ENCODE results near the gene FGFR2. TPM values are rescaled to one million over a fixed set of nuclear protein-coding genes. Genes with fewer than 3 reads are reported as not detected.

FGFR2 gene
- total and polyA plus RNA-seq, 2 of the 4 experiments (the other 2 are of a cell fraction): not detected

DNA sequence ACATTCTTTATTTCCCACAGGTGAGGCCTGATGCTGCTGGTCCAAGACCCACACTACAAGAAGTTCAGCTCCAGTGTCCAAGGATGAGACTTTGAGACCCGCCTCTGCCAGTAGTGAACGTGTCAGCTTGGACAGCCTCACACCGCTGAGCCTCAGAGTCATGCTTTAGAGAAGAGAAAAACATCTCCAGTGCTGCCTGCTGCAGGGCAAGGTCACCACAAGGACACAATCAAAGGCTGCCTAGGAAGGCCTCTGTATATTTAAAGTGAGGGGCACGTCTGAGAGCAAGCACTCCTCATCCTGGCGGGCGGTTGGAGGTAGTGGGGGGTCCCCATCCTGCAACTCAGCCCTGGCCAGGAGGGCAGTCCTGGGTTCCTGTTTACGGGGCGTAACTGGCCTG, 19.3 kb downstream of the FGFR2 start:
- H3K18ac ChIP-seq (ENCODE audit: low read depth, low read length): no peak overlapping the region
- no peak overlapping the region for H3K56ac ChIP-seq (ENCODE audit: extremely low read depth, insufficient read depth, low read length)
- H2BK15ac ChIP-seq (ENCODE audit: low read depth, low read length): no peak overlapping the region
- H3K27ac ChIP-seq (ENCODE audit: insufficient read depth, low read length): no peak overlapping the region
- H3K9me3 ChIP-seq (ENCODE audit: control insufficient read depth, insufficient read depth, low read length): peaks cover 27% of the 10 kb centered on the region
- no peak overlapping the region for H2AK5ac ChIP-seq (ENCODE audit: low read depth, low read length)
- no peak overlapping the region for H3K4ac ChIP-seq (ENCODE audit: low read depth, low read length)
- BruUV-seq (replicated peaks): no TSS peak
- in situ Hi-C loops (cut with MboI; ENCODE audit: low sequenced_read_pairs): no loop called here
- POLR2A ChIA-PET (ENCODE audit: unreplicated experiment): no interaction called here
- no peak overlapping the region for H3K9ac ChIP-seq (ENCODE audit: low read depth, low read length)
- DNase-seq (no peak), ATAC-seq (ENCODE audit: low read depth) (no peak)
- no peak overlapping the region for H3K4me3 ChIP-seq (ENCODE audit: insufficient read depth, low read depth, low read length)
- no peaks in the 10 kb centered on the region for H3K4me1 ChIP-seq (ENCODE audit: control insufficient read depth, insufficient read depth, low read length)
- H3K14ac ChIP-seq (replicated peaks; ENCODE audit: low read depth, low read length): no peak overlapping the region
- WGBS, 2 experiments (ENCODE audit: extremely low coverage in 2 of 2, insufficient read length in 1 of 2): no CpG with 5 or more reads among the region's 8 CpGs
- dilution Hi-C loops (cut with HindIII; ENCODE audit: low sequenced_read_pairs, unreplicated experiment): no loop called here
- no peaks in the 10 kb centered on the region for H3K27me3 ChIP-seq (ENCODE audit: control insufficient read depth, insufficient read depth, low read length)
- intact Hi-C loops (cut with micrococcal nuclease): no loop called here
- H2BK5ac ChIP-seq (ENCODE audit: low read depth, low read length, poor library complexity, severe bottlenecking): no peak overlapping the region
- H3K23ac ChIP-seq (ENCODE audit: low read depth, low read length): no peak overlapping the region
- no peak overlapping the region for H2AFZ ChIP-seq (replicated peaks; ENCODE audit: low read length, poor library complexity)
- H3K4me2 ChIP-seq (ENCODE audit: low read depth, low read length): no peak overlapping the region
- TF ChIP-seq NFE2L2 (IDR thresholded peaks at IDR 0.05; ENCODE audit: low read depth, low read length) (no peak), MAZ (IDR thresholded peaks at IDR 0.05; ENCODE audit: borderline replicate concordance, low read depth, low read length) (no peak), MAFK (IDR thresholded peaks at IDR 0.05; ENCODE audit: low read depth, low read length) (no peak), RCOR1 (IDR thresholded peaks at IDR 0.05; ENCODE audit: insufficient replicate concordance, low read length) (no peak), RAD21 (IDR thresholded peaks at IDR 0.05; ENCODE audit: low read length) (no peak)
- TF ChIP-seq, protein P1, sequence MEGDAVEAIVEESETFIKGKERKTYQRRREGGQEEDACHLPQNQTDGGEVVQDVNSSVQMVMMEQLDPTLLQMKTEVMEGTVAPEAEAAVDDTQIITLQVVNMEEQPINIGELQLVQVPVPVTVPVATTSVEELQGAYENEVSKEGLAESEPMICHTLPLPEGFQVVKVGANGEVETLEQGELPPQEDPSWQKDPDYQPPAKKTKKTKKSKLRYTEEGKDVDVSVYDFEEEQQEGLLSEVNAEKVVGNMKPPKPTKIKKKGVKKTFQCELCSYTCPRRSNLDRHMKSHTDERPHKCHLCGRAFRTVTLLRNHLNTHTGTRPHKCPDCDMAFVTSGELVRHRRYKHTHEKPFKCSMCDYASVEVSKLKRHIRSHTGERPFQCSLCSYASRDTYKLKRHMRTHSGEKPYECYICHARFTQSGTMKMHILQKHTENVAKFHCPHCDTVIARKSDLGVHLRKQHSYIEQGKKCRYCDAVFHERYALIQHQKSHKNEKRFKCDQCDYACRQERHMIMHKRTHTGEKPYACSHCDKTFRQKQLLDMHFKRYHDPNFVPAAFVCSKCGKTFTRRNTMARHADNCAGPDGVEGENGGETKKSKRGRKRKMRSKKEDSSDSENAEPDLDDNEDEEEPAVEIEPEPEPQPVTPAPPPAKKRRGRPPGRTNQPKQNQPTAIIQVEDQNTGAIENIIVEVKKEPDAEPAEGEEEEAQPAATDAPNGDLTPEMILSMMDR (conservative IDR thresholded peaks at IDR 0.05; ENCODE audit: low read depth, low read length): no peak
- TF ChIP-seq, protein P2, sequence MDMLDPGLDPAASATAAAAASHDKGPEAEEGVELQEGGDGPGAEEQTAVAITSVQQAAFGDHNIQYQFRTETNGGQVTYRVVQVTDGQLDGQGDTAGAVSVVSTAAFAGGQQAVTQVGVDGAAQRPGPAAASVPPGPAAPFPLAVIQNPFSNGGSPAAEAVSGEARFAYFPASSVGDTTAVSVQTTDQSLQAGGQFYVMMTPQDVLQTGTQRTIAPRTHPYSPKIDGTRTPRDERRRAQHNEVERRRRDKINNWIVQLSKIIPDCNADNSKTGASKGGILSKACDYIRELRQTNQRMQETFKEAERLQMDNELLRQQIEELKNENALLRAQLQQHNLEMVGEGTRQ (IDR thresholded peaks at IDR 0.05; ENCODE audit: low read depth, low read length): no peak
- no peak overlapping the region for H4K8ac ChIP-seq (ENCODE audit: low read depth in 2 of 2, low read length in 2 of 2)
- no peaks in the 10 kb centered on the region for H4K20me1 ChIP-seq (ENCODE audit: insufficient read depth, low read length)
- H2BK20ac ChIP-seq (ENCODE audit: low read depth, low read length): no peak overlapping the region
- no peaks in the 10 kb centered on the region for H3K9me1 ChIP-seq (ENCODE audit: insufficient read depth, low read length)
- no peak overlapping the region for H2AK9ac ChIP-seq (replicated peaks; ENCODE audit: low read depth, low read length, poor library complexity)
- H3K36me3 ChIP-seq (ENCODE audit: control insufficient read depth, insufficient read depth, low read length): no peaks in the 10 kb centered on the region
- no peak overlapping the region for H4K91ac ChIP-seq (ENCODE audit: insufficient read depth, low read depth, low read length)
- H2BK120ac ChIP-seq (ENCODE audit: low read depth, low read length): no peak overlapping the region
- H3K79me1 ChIP-seq (ENCODE audit: low read depth in 1 of 2, low read length in 2 of 2): no peaks in the 10 kb centered on the region
- H4K5ac ChIP-seq (ENCODE audit: low read depth, low read length): no peak overlapping the region
- CTCF ChIA-PET: no interaction called here

All from IMR-90 (cell line).